Endodermal cell (in vitro differentiated cells): ENCODE results near the gene ACSM2B. TPM values are rescaled to one million over a fixed set of nuclear protein-coding genes. Genes with fewer than 3 reads are reported as not detected.
"Not testable (repeated sequence)": the region's sequence is repeated elsewhere in the genome, so short reads cannot be mapped to it uniquely, and the experiment has no call there.

Experiments
- DNase-seq: peaks from one replicate; pipeline ENCODE4 v3.0.0-alpha.2; 2017
- H3K27ac ChIP-seq: 2 replicates; pipeline ENCODE4 v1.5.1; 2013; ENCODE audit warnings: mild to moderate bottlenecking, low read depth, low read length, moderate library complexity
- H3K27me3 ChIP-seq: 2 replicates; pipeline ENCODE4 v1.6.1; 2013; ENCODE audit warnings: mild to moderate bottlenecking, low read length, moderate library complexity; ENCODE audit not compliant: insufficient read depth, control insufficient read depth, poor library complexity, severe bottlenecking
- H3K36me3 ChIP-seq: 2 replicates; pipeline ENCODE4 v1.7.0; 2013; ENCODE audit warnings: mild to moderate bottlenecking, low read length, moderate library complexity; ENCODE audit not compliant: control insufficient read depth, insufficient read depth
- H3K4me1 ChIP-seq: one replicate; pipeline ENCODE4 v1.7.0; 2013; ENCODE audit warnings: low read length; ENCODE audit not compliant: control insufficient read depth, insufficient read depth
- H3K4me3 ChIP-seq: 2 replicates; pipeline ENCODE4 v1.5.1; 2013; ENCODE audit warnings: mild to moderate bottlenecking, low read length, moderate library complexity
- H3K9ac ChIP-seq: 2 replicates; pipeline ENCODE4 v1.6.1; 2013; ENCODE audit warnings: mild to moderate bottlenecking, low read length, moderate library complexity; ENCODE audit not compliant: poor library complexity, severe bottlenecking; ENCODE audit errors: extremely low read depth
- H3K9me3 ChIP-seq: 2 replicates; pipeline ENCODE4 v1.6.1; 2013; ENCODE audit warnings: mild to moderate bottlenecking, low read length, moderate library complexity; ENCODE audit not compliant: control insufficient read depth
- H3K27ac Mint-ChIP-seq: 2 replicates; pipeline ENCODE4 v1.8.0; 2020; ENCODE audit warnings: mixed read lengths
- H3K27me3 Mint-ChIP-seq: 2 replicates; pipeline ENCODE4 v1.8.0; 2021; ENCODE audit warnings: mild to moderate bottlenecking, mixed read lengths; ENCODE audit not compliant: insufficient read depth
- H3K36me3 Mint-ChIP-seq: 2 replicates; pipeline ENCODE4 v1.8.0; 2020; ENCODE audit warnings: low read depth, mixed read lengths
- H3K4me1 Mint-ChIP-seq: 2 replicates; pipeline ENCODE4 v1.8.0; 2020; ENCODE audit warnings: mixed read lengths
- H3K4me3 Mint-ChIP-seq: 2 replicates; pipeline ENCODE4 v1.8.0; 2020; ENCODE audit warnings: mild to moderate bottlenecking, moderate library complexity, mixed read lengths
- H3K9me3 Mint-ChIP-seq: 2 replicates; pipeline ENCODE4 v1.8.0; 2020; ENCODE audit warnings: mild to moderate bottlenecking, mixed read lengths
- WGBS, 2 experiments: methylation state at CpG; one replicate each; pipeline versions ENCODE4 v1.1.5 to v1.1.7; 2013; ENCODE audit warnings: missing lambda C conversion rate in 2 of 2, mixed read lengths in 1 of 2; ENCODE audit not compliant: insufficient coverage in 1 of 2, insufficient read length in 1 of 2; 5-methylcytosine and 5-hydroxymethylcytosine counted together
- total RNA-seq, 2 donors: library from RNA; stranded (reverse); fragmentation: NEBNext Ultra II Directional in 1 of 2; extraction: Animal tissue kit (Norgen Biotek cat#: 25700) in 1 of 2; gene quantifications; 2 replicates in 1 of 2; 3 replicates in 1 of 2; pipeline ENCODE4 v1.2.1, GENCODE V29; 2021

ACSM2B gene
- total RNA-seq, 2 donors from 2014 or later = not detected

DNA sequence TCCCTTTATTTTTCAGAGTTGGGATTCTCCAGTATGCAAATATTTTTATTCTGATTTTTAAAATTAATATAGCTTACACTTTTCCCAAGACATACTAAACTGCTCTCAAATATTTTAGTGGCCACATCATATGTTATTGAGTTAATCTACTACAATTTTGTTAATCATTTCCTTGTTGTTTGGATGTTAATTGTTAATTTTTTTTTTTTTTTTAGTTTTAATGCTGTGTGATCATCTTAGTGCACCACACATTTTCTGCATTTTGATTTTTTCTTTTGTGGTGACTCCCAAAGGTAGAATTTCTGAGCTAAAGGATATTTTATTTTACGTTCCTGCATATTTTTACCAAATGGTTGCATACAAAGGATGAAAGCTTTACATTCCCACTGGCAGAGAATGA, 10.5 kb upstream of the ACSM2B start:
- 90% methylated on average over 1 of the region's 1 CpG; no CpG with 5 or more reads in 1 of the 2 experiments for WGBS, 2 experiments
- not testable (repeated sequence) for DNase-seq, H3K4me3 Mint-ChIP-seq, H3K27me3 Mint-ChIP-seq, H3K4me1 Mint-ChIP-seq, H3K27me3 ChIP-seq, H3K9me3 ChIP-seq, H3K27ac ChIP-seq, H3K9ac ChIP-seq, H3K36me3 Mint-ChIP-seq, H3K36me3 ChIP-seq, H3K4me3 ChIP-seq, H3K27ac Mint-ChIP-seq, H3K4me1 ChIP-seq, H3K9me3 Mint-ChIP-seq

DNA sequence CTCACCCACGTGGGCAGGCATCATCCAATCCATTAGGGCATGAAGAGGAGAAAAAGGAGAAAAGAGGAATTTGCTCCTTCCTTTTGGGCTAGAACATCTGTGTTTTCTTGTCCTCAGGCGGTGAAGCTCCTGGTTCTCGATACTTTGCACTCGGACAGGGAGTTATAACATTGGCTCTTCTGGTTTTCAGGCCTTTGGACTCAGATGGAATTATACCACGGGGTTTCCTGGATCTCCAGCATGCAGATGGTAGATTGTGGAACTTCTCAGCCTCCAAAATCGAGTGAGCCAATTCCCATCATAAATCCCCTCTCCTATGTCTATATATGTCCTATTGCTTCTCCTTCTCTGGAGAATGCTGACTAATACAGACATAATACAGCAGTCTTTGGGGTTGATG, 9.9 kb upstream of the ACSM2B start:
- H3K4me3 Mint-ChIP-seq, H3K9ac ChIP-seq, H3K27me3 ChIP-seq, H3K9me3 Mint-ChIP-seq, H3K36me3 ChIP-seq, H3K27ac ChIP-seq, H3K27ac Mint-ChIP-seq, DNase-seq, H3K27me3 Mint-ChIP-seq, H3K4me1 ChIP-seq, H3K4me3 ChIP-seq, H3K9me3 ChIP-seq, H3K36me3 Mint-ChIP-seq, H3K4me1 Mint-ChIP-seq: not testable (repeated sequence)
- WGBS, 2 experiments = 88 to 94% methylated on average over 4 to 5 of the region's 6 CpGs

DNA sequence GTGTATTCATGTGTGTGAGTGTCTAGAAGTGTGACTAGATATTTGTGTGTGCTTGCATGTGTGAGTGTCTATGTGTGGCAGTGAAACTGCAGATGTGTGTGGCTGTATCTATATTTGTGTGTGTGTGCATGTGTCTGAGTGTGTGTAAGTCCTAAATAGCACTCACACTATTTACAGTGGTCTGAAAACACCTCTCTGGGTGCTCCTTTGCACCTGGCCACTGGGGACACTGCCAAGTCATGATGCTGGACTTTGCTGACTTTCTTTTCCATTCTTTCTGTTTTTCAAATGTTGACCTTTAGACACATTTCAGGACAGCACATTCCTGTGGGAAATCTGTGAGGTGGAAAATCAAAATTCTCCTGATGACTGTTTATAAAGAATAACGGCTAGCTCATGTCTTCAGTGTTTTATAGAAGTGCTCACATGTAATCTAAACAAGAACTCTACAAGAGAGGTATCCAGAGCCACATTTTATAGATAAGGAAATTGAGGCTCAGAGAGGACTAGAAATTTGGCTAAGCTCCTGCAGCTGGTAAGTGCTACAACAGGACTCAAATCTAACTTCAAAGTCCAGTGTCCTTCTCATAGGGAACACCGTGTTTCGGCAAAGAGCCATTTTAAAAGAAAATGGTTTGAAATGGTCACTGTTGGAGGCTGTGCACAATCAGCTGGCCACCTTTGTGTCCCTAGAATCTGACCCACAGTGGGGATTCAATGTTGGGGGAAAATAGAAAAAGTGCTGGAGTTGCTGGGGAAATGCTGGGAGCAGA, 4.5 kb upstream of the ACSM2B start:
- not testable (repeated sequence) for H3K4me1 ChIP-seq, H3K27ac Mint-ChIP-seq, H3K9me3 ChIP-seq, H3K4me1 Mint-ChIP-seq, H3K9ac ChIP-seq, H3K4me3 ChIP-seq, H3K9me3 Mint-ChIP-seq, H3K27ac ChIP-seq, H3K27me3 Mint-ChIP-seq, DNase-seq, H3K27me3 ChIP-seq, H3K4me3 Mint-ChIP-seq, H3K36me3 ChIP-seq, H3K36me3 Mint-ChIP-seq
- no CpG with 5 or more reads among the region's 3 CpGs for WGBS, 2 experiments

DNA sequence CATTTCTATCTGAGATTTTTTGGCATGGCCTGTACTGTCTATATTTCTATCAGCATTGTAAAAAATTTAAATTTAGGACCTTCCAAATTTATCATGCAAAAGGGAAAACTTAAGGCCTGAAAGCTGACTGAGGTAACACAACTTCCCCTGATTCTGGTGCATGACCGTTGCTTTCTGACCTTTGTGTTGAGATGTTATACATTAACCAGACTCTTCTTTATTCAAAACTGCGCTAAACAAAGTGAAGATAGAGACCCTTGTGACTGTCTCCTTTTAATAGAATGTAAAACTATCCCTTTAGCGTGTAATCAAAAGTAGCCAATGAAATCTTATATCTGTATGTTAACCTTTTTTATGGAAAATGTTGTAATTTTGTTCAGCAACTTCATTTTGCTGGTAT, 1.9 kb upstream of the ACSM2B start:
- not testable (repeated sequence) for H3K27me3 Mint-ChIP-seq, H3K9ac ChIP-seq, H3K36me3 ChIP-seq, H3K27me3 ChIP-seq, DNase-seq, H3K27ac Mint-ChIP-seq, H3K4me1 Mint-ChIP-seq, H3K9me3 Mint-ChIP-seq, H3K9me3 ChIP-seq, H3K27ac ChIP-seq, H3K4me3 ChIP-seq, H3K4me1 ChIP-seq, H3K36me3 Mint-ChIP-seq, H3K4me3 Mint-ChIP-seq
- WGBS, 2 experiments = 100% methylated on average over 1 of the region's 3 CpGs

DNA sequence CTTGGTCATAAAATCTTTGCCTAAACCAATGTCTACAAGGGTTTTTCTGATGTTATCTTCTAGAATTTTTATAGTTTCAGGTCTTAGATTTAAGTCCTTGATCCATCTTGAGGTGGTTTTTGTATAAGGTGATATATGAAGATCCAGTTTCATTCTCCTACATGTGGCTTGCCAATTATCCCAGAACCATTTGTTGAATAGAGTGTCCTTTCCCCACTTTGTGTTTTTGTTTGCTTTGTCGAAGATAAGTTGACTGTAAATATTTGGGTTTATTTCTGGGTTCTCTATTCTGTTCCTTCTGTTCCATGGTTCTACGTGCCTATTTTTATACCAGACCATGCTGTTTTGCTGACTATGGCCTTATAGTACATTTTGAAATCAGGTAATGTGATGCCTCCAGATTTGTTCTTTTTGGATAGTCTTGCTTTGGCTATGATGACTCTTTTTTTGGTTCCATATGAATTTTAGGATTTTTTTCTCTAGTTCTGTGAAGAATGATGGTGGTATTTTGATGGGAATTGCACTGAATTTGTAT, 7.0 kb downstream of the ACSM2B start:
- not testable (repeated sequence) for H3K36me3 Mint-ChIP-seq, H3K4me3 ChIP-seq, H3K27ac ChIP-seq, H3K27ac Mint-ChIP-seq, H3K27me3 Mint-ChIP-seq, H3K4me3 Mint-ChIP-seq, H3K4me1 ChIP-seq, H3K4me1 Mint-ChIP-seq, H3K9ac ChIP-seq, DNase-seq, H3K9me3 ChIP-seq, H3K36me3 ChIP-seq, H3K27me3 ChIP-seq
- H3K9me3 Mint-ChIP-seq = peaks cover 28% of the 10 kb centered on the region
- 67 to 69% methylated on average over 1 to 2 of the region's 2 CpGs for WGBS, 2 experiments
